ENCODE results near the gene RSRC1. TPM values are rescaled to one million over a fixed set of nuclear protein-coding genes. Genes with fewer than 3 reads are reported as not detected.
"Not testable (repeated sequence)": the region's sequence is repeated elsewhere in the genome, so short reads cannot be mapped to it uniquely, and the experiment has no call there.

RSRC1 gene
- total RNA-seq, 2 donors from 2014 or later, result 28.5 to 32.0 TPM

DNA sequence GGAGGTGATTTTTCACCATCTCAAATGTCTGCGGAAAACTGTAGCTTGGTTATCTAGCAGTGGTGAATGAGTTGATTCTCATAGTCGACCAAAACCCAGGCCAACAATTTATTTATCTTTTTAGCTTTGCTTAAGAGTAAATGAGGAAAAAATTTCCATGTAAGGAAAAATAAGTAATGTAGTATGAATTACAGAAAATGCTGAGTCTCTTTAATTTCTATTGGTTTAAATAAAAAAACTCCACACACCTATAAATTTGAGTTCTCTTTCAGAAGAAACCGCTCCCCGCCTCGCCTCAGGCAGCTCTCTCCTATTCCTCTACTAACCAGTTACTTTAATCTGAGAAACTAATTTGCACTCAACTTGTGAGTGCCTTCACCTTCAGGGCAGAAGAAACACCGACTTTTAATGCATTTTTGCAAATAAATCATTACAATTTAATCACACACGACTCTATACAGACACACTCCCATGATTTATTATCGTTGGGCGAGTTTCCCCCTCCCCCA is 540 bp upstream of the RSRC1 start:
- Histone ChIP-seq H3K4me1 (peaks cover 13% of the 10 kb centered on the region), H3K4me3 (peak overlapping the region; percentile 85), H3K9me3 (no peaks in the 10 kb centered on the region), H3K9ac (ENCODE audit: low read depth in 2 of 2, low read length in 2 of 2) (peak overlapping the region in 1 of 2 donors; percentile 92), H3K27ac (no peak overlapping the region), H3K27me3 (peaks cover 42% of the 10 kb centered on the region), H3K36me3 (no peaks in the 10 kb centered on the region)
- TF ChIP-seq CTCF (IDR thresholded peaks at IDR 0.05), result no peak
- DNase-seq, result no peak
- intact Hi-C loops (cut with DNase I), result no loop called here

DNA sequence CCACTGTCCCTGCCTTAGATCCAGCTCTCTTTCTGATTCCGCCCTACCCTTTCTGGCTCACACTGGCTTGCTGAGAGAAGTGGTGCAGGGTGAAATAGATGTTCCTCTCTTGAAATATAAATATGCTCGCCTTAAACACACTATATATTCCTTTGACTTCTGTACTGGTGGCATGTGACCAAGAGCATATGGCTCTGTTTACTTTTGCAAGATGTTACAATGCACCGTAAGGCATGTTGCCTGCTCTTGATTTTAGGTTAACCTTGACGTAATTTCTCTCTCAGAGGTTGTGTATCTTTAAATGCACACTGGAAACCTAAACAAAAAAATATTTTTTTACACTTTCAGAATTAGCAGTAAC is 749 bp downstream of the RSRC1 start:
- H3K27ac ChIP-seq, result peak overlapping the region; percentile 75

DNA sequence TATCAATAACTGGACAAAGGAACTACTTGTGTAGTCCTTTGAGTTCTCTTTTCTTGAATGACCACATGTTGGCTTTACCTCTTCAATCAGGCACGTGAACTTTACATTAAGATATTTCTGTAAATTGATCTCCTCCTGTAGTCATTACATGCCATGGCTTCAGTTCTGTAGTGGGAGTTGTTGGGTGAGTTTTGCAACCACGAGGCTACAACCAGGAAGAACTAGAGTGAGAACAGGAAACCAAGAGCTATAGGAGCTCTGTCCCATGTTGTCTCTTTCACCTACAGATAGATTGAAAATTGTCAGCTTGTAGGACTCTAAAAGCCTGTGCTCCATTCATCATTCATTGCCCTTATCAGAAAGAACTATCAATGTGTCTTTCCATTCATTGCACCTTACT is 2.0 kb downstream of the RSRC1 start:
- no peak for TF ChIP-seq CTCF (IDR thresholded peaks at IDR 0.05)
- Histone ChIP-seq H3K4me3 (no peak overlapping the region), H3K36me3 (no peaks in the 10 kb centered on the region), H3K27me3 (peaks cover 22% of the 10 kb centered on the region), H3K9me3 (no peaks in the 10 kb centered on the region), H3K27ac (no peak overlapping the region), H3K9ac (ENCODE audit: low read depth in 2 of 2, low read length in 2 of 2) (no peak overlapping the region), H3K4me1 (peaks cover 6% of the 10 kb centered on the region)
- intact Hi-C loops (cut with DNase I), result no loop called here
- no peak for DNase-seq

More for the DNA sequence above, 749 bp downstream of the RSRC1 start:
- peak overlapping the region; percentile 77 to 92 for H3K9ac ChIP-seq (ENCODE audit: low read depth in 2 of 2, low read length in 2 of 2)
- intact Hi-C loops (cut with DNase I), result no loop called here
- H3K4me3 ChIP-seq, result peak overlapping the region; percentile 85
- peaks cover 29% of the 10 kb centered on the region for H3K27me3 ChIP-seq
- no peaks in the 10 kb centered on the region for H3K9me3 ChIP-seq
- DNase-seq, result no peak
- H3K4me1 ChIP-seq, result peaks cover 6% of the 10 kb centered on the region
- TF ChIP-seq CTCF (IDR thresholded peaks at IDR 0.05), result no peak
- no peaks in the 10 kb centered on the region for H3K36me3 ChIP-seq

GRCh38 chr3:158113595-158113994 is 3.7 kb downstream of the RSRC1 start:
- intact Hi-C loops (cut with DNase I); H3K9me3 ChIP-seq; DNase-seq; H3K27me3 ChIP-seq; H3K9ac ChIP-seq (ENCODE audit: low read depth in 2 of 2, low read length in 2 of 2); H3K27ac ChIP-seq; H3K4me1 ChIP-seq; H3K4me3 ChIP-seq; H3K36me3 ChIP-seq: not testable (repeated sequence)

DNA sequence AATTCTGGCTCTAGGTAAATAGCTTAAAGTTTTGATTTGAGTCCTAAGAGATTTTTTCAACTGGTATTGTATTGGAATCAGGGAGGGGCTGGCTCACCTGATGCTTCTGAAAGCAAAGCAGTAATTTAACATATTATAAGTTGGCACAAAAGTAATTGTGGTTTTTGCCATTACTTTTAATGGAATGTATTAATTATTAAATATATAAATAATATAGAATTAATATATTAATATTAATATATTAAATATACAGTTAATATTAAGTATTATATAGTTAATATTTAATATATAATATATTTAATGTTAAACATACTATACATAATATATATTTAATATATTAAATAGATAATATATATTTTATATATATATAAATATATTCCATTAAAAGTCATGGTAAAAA is 10.4 kb downstream of the RSRC1 start:
- H3K4me3 ChIP-seq, result no peak overlapping the region
- H3K4me1 ChIP-seq, result no peaks in the 10 kb centered on the region
- no peak overlapping the region for H3K27ac ChIP-seq
- no peaks in the 10 kb centered on the region for H3K9me3 ChIP-seq
- no peak for DNase-seq
- TF ChIP-seq CTCF (IDR thresholded peaks at IDR 0.05), result no peak
- intact Hi-C loops (cut with DNase I), result no loop called here
- H3K27me3 ChIP-seq, result no peaks in the 10 kb centered on the region
- H3K36me3 ChIP-seq, result no peaks in the 10 kb centered on the region
- no peak overlapping the region for H3K9ac ChIP-seq (ENCODE audit: low read depth in 2 of 2, low read length in 2 of 2)

DNA sequence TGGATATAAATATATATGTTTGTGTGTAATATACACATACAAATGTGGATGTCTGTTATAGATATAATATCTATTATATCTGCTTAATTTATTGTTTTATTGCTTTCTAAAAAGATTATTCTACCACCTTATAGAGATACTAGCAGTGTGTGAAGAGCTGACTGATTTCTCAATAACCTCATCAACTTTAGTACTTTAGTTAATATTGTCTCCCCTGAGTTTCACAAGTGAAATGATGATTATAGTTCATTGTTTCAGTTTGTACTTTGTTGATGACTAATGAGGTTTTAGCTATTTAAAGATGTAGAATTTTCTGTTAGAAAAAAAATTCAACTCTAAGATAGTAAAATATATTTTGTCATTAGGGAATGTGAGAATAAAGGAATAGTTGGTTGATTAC is 11.4 kb downstream of the RSRC1 start:
- no peak for TF ChIP-seq CTCF (IDR thresholded peaks at IDR 0.05)
- Histone ChIP-seq H3K9ac (ENCODE audit: low read depth in 2 of 2, low read length in 2 of 2) (no peak overlapping the region), H3K27ac (no peak overlapping the region), H3K9me3 (no peaks in the 10 kb centered on the region), H3K4me1 (no peaks in the 10 kb centered on the region), H3K36me3 (no peaks in the 10 kb centered on the region), H3K4me3 (no peak overlapping the region), H3K27me3 (no peaks in the 10 kb centered on the region)
- DNase-seq, result no peak
- intact Hi-C loops (cut with DNase I), result no loop called here

DNA sequence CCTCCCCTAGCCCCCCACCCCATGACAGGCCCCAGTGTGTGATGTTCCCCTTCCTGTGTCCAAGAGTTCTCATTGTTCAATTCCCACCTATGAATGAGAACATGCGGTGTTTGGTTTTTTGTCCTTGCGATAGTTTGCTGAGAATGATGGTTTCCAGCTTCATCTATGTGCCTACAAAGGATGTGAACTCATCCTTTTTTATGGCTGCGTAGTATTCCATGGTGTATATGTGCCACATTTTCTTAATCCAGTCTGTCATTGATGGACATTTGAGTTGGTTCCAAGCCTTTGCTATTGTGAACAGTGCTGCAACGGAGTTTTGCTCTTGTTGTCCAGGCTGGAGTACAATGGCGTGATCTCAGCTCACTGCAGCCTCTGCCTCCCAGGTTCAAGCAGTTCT is 12.8 kb downstream of the RSRC1 start:
- intact Hi-C loops (cut with DNase I); DNase-seq; H3K9ac ChIP-seq (ENCODE audit: low read depth in 2 of 2, low read length in 2 of 2); H3K36me3 ChIP-seq; H3K4me1 ChIP-seq; H3K27me3 ChIP-seq; H3K4me3 ChIP-seq; H3K9me3 ChIP-seq; H3K27ac ChIP-seq: not testable (repeated sequence)
